ENCODE data around the gene TRAF1. TPM values are rescaled to one million over a fixed set of nuclear protein-coding genes. Genes with fewer than 3 reads are reported as not detected.
A peak's percentile ranks its signal among the peaks of the same experiment; 100 is the strongest.

Gene TRAF1
- total and polyA plus RNA-seq, 7 donors = 0.55 to 2.0 (median 0.95) TPM

DNA sequence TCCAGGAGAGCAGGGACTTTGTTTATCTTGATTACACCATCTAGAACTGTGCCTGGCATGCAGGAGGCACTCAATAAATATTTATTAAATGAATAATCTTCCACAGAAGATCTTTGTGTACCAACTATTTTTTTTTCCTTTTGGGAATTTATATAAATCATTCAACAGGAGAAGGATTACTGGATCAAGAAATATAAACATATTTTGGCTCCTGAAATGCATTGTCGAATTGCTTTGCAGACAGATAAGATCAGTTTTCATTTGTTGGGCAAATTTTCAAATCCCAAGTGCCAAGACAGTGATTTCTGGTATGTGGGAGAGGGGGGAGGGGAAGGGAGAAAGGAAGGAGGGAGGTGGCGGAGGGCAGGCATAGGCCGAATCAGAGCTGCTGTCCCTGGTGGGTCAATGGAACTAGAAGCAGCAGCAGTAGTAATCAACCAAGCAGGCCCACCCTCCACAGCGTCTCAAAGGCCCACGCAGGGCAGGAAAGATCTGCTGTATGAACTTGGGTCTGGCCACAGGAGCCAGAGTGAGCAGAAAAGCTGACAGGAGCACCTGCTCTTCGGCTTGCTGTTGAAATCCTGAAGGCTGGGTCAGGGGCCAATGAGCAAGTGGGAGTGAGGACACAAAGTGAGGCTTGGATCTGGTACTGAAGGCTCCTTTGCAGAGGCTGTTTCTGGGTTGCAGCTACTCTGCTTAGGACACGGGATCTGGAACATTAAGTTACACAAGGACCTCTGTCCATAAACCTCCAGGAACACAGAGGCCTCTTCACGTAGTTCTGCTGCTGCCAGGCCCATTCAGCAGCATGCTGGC, 15.8 kb upstream of the TRAF1 start:
- Histone ChIP-seq H3K4me1 (peaks cover 16% of the 10 kb centered on the region), H3K27ac (peak overlapping the region; percentile 58), H3K27me3 (ENCODE audit: insufficient read depth in 3 of 3, low read length in 2 of 3) (peaks cover 0 to 1% (median 0%) of the 10 kb centered on the region in 3 donors), H3K4me3 (peak overlapping the region; percentile 13), H3K9me3 (no peaks in the 10 kb centered on the region), H3K36me3 (ENCODE audit: insufficient read depth in 1 of 2, low read depth in 1 of 2) (no peaks in the 10 kb centered on the region)
- intact Hi-C loops (cut with DNase I) = no loop called here
- WGBS, 3 donors = 12 to 20% (median 17%) methylated on average over 8 of the region's 8 CpGs
- TF ChIP-seq CTCF (IDR thresholded peaks at IDR 0.05) = no peak
- ATAC-seq = peak; percentile 80 to 89 (median 86)
- DNase-seq = peak; percentile 50 to 66

DNA sequence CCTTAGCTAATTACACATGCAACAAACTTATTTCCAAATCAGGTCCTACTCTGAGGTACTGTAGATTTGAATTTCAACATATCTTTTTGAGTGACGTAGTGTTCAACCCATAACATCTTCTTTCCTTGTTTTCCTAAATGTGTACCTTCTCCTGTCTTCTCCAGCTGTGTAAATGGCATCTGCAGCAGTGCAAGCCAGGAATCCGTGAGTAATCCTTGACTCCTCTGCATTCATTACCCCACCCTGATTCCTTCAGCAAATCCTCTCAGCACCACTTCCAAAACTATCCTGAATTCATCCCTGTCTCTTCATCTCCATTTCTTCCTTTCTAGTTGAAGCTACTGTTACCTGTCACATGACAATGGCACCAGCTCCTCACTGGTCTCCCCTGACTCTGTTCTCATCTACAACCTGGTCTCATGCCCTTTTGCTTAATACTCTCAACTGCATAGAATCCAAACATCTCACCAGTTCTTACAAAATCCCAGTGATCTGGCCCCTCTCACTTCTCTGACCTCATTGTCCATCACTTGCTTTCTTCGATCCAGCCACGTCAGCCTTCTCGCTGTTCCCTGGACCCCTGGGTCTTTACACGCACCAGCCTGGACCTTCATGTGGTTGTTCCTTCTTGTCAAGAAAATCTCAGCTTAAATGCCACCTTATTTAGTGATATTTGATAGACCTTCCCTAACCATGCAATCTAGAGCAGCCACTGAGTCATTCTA, 14.6 kb upstream of the TRAF1 start:
- WGBS, 3 donors = 75 to 85% (median 76%) methylated on average over 6 of the region's 6 CpGs
- H3K36me3 ChIP-seq (ENCODE audit: insufficient read depth in 1 of 2, low read depth in 1 of 2) = no peaks in the 10 kb centered on the region

GRCh38 chr9:120940573-120940972, 14.0 kb upstream of the TRAF1 start:
- no peak overlapping the region for H3K27ac ChIP-seq
- ATAC-seq = no peak
- WGBS, 3 donors = 85 to 92% (median 87%) methylated on average over 10 of the region's 10 CpGs
- DNase-seq = no peak
- H3K9me3 ChIP-seq = no peaks in the 10 kb centered on the region
- peaks cover 18% of the 10 kb centered on the region for H3K4me1 ChIP-seq
- H3K36me3 ChIP-seq (ENCODE audit: insufficient read depth in 1 of 2, low read depth in 1 of 2) = no peaks in the 10 kb centered on the region
- no peak overlapping the region for H3K4me3 ChIP-seq
- no peak for TF ChIP-seq CTCF (IDR thresholded peaks at IDR 0.05)
- intact Hi-C loops (cut with DNase I) = no loop called here
- H3K27me3 ChIP-seq (ENCODE audit: insufficient read depth in 3 of 3, low read length in 2 of 3) = peaks cover 0 to 1% (median 0%) of the 10 kb centered on the region in 3 donors

More for the DNA sequence above, 14.6 kb upstream of the TRAF1 start:
- Histone ChIP-seq H3K4me1 (peaks cover 16% of the 10 kb centered on the region), H3K4me3 (no peak overlapping the region), H3K27me3 (ENCODE audit: insufficient read depth in 3 of 3, low read length in 2 of 3) (peaks cover 0 to 1% (median 0%) of the 10 kb centered on the region in 3 donors), H3K27ac (no peak overlapping the region), H3K9me3 (no peaks in the 10 kb centered on the region)
- intact Hi-C loops (cut with DNase I) = no loop called here
- DNase-seq (no peak), ATAC-seq (no peak)
- TF ChIP-seq CTCF (IDR thresholded peaks at IDR 0.05) = no peak

- Histone ChIP-seq H3K27me3 (ENCODE audit: insufficient read depth in 3 of 3, low read length in 2 of 3) (peaks cover 0 to 1% (median 0%) of the 10 kb centered on the region in 3 donors), H3K4me3 (no peak overlapping the region), H3K36me3 (ENCODE audit: insufficient read depth in 1 of 2, low read depth in 1 of 2) (no peaks in the 10 kb centered on the region), H3K27ac (no peak overlapping the region), H3K9me3 (no peaks in the 10 kb centered on the region), H3K4me1 (peaks cover 23% of the 10 kb centered on the region)
- DNase-seq = no peak
- TF ChIP-seq CTCF (IDR thresholded peaks at IDR 0.05) = no peak
- 89 to 92% (median 90%) methylated on average over 3 of the region's 3 CpGs for WGBS, 3 donors
- intact Hi-C loops (cut with DNase I) = loop anchor here in 1 of 2 donors (5.0 kb wide), 1 partner anchor 317 kb away; no protein-coding TSS in a partner anchor
- no peak for ATAC-seq
Measured at GRCh38 chr9:120938851-120939250, 12.3 kb upstream of the TRAF1 start.

All from psoas muscle (tissue), 8 donors.